GM19468 (cell line): ENCODE results near the gene SUMO3.

ENCODE experiments used
- ATAC-seq: cut with Tn5 transposase; IDR thresholded peaks from one replicate; pipeline ENCODE4 v1.9.1; 2021; ENCODE audit warnings: mild to moderate bottlenecking, moderate library complexity, moderate number of reproducible peaks; ENCODE audit not compliant: unreplicated experiment; ENCODE audit errors: extremely low read depth

Gene SUMO3

DNA sequence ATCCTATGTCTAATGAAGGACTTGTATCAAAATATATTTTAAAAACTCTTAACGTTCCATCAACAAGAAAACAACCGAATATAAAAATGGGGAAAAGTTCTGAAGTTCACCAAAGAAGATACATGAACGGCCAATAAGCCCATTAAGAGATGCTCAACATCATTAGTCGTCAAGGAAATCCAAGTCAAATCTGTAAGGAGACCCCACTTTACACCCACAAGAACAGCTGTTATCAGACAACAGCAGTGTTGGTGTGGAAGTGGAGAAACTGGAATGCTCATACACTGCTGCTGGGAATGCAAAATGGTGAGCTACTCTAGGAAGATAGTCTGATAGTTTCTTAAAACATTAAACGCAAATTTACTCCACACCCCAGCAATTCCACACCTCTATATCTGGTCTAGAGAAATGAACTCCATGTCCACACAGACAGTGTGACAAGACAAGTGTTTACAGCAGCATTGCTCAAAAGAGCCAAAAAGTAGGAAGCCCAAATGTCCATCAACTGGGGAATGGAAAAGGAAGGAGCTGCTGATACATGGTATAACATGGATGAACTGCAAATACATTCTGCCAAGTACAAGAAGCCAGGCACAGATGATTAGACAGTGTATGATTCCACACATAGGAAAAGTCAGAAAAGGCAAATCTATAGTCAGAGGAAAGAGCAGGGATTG, 34.7 kb downstream of the SUMO3 start:
- ATAC-seq: no peak

DNA sequence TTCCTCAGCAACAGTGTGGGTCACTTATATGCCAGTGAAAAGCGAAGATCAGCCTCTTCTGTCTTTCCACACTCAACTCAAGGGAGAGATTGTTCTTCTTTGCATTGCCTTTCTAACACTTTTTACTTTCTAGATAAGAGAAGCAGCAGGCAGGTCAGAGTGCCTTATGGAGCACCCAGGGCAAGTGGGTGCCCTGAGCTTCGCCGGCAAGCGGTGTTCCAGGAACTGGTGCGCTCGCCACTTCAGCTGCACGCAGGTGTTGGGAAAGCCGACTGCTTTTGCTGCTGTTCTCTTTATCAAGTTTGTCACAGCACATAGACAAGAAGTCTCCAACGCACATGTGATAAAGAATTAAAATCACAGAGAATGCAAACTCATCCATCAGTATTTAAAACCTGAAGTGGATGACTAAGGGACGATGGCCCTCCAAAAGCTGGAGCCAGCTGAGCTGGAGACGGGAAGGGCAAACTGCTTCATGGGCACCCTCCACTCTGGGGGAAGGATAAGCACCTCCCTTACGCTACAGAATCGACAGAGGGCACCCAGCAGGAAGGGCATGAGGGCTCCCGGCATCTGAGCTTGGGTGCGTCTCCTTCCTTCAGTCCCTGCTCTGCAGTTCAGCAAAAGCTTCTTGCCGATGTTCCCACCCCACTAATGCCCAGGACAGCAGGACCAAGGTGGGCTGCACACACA, 36.9 kb downstream of the SUMO3 start:
- ATAC-seq: no peak

- ATAC-seq: no peak
Measured at GRCh38 chr21:44780137-44780502, 37.7 kb downstream of the SUMO3 start.

- no peak for ATAC-seq
Measured at GRCh38 chr21:44779417-44780136, 38.3 kb downstream of the SUMO3 start.

- ATAC-seq: no peak
Measured at GRCh38 chr21:44778983-44779382, 38.9 kb downstream of the SUMO3 start.

DNA sequence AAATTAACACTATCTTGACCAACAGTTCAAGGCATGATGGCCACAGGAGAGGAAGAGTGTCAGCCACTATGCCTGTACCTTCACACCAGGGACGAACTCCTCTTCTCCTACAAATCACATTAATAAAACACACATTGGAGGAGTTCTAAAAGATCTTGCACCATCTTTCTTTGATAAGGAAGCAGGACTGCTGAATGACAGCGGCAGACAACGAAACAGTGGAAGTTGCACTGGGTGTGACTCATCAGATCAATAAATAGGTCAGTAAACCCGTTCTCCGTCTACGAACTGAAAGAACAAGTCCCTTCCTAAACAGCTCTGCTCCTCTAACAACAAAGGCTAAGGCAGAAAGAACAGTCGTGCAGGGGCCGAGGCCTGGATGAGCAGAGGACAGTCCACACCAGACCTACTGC, 39.4 kb downstream of the SUMO3 start:
- no peak for ATAC-seq

- no peak for ATAC-seq
Measured at GRCh38 chr21:44778094-44778493, 39.8 kb downstream of the SUMO3 start.

DNA sequence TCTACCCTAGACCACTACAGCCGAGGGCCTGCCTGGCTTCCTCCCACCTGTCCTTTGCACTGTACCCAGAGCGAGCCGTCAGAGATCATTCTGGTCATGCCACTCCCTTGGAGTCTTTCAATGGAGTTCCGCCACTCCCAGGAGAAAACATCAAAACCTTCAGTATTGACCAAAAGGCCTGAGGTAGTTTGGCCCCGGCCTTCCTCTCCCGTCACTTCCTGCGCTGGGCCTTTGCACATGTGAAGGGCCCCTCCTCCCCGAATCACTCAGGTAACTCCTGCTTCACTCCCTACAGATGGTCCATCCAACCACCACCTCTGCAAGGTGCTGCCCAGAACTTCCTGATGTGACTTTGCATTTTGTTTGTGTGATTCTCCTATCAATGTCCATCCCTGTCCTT, 42.9 kb downstream of the SUMO3 start:
- ATAC-seq: no peak

DNA sequence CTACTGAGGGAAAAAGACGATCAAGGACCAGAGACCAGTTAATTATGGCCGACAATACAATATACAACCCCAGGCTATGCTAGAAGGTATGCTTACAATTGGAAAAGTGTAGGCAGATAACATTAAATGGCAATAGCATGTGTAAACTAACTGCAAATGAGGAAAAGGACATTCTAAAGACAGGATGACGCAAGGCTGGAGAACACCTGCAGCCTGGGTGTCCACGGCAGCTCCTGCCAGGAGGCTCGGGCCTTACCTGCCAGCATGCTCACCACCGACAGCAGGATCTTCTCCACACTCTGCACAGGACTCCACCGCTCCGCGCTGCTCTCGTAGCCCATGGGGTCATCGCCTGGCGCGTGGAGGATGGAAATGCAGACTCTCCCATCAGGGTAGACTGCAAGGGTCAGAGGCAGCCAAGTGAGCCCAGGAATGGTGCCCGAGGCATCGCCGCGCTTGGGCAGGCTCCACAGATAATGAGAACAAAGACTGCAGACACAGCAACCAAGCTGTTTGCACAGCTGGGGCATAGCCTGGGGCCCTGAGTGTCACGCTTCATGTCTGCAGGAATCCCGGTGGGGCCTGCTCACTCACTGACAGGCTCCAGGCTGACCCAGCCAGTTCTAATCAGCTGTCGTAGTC, 44.5 kb downstream of the SUMO3 start:
- ATAC-seq: no peak

GRCh38 chr21:44771896-44772525, 45.9 kb downstream of the SUMO3 start:
- ATAC-seq: no peak

DNA sequence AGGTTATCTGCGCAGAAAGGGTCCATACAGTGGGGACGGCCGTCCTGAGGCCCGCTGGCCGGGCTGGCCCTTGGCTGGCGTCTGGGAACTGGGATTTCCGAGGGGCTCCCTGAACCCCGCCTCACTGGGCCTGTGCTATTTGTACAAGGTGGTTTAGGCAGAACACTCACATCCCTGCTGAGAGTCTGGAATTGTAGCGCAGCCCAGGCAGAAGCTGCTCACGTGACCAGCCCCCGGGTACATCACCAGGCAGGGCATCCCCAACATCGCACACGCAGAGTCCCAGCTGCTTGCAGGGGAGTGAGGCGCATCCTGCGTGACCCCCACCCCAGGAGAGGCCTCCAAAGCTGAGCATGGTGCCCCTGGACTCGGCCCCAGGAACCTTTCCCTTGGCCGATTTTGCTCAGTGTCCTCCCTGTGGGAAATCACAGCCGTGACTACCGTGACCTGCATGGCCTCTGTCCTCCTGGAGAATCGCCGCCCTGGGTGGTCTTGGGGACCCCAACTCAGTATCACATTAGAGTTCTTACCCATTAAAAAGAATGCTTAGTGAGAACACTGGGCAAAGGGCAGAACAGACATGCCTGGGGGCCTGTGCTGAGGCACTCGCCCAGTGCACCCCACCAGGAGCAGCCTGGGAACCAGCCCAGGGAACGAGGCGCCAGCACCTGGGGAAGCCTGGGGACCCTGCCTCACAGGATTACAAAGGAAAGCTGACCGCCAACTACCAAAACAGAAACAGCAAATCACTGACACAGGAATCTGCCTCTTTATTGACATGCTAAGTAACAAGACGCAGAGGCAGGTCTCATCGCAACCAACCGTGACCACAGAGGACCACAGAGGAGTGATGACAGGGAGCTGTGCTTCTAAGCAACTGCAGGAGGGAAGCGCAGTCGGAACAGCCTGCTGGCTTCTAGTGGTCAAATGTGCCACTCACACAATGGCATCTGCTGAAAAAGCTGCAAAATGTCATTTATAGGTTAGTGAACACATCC, 49.7 kb downstream of the SUMO3 start:
- no peak for ATAC-seq

DNA sequence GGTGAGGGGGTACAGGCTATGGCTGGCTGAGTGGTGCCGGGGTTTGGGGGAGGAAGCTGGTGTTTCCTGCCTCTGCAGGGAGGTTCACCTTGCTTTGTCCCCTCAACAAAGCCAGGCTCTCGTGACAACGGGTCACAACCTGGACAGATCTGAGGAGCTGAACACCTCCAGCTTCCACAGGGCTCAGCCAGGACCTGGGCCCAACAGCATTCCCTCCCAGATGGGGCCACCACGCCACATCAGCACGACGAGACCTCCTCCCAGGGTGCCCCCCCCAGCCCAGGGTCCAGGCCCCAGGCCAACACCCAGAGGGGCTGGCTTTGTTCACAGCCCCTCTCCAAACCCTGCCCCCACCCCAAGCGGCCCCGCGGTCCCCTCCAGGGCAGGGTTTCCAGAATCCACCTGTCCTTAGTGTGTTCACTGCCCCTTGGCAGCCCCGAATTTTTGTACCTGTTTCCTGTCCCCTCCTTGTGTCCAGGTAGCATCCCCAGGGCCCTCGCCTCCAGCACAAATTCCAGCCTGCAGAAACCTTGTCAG, 51.0 kb downstream of the SUMO3 start:
- ATAC-seq: no peak

DNA sequence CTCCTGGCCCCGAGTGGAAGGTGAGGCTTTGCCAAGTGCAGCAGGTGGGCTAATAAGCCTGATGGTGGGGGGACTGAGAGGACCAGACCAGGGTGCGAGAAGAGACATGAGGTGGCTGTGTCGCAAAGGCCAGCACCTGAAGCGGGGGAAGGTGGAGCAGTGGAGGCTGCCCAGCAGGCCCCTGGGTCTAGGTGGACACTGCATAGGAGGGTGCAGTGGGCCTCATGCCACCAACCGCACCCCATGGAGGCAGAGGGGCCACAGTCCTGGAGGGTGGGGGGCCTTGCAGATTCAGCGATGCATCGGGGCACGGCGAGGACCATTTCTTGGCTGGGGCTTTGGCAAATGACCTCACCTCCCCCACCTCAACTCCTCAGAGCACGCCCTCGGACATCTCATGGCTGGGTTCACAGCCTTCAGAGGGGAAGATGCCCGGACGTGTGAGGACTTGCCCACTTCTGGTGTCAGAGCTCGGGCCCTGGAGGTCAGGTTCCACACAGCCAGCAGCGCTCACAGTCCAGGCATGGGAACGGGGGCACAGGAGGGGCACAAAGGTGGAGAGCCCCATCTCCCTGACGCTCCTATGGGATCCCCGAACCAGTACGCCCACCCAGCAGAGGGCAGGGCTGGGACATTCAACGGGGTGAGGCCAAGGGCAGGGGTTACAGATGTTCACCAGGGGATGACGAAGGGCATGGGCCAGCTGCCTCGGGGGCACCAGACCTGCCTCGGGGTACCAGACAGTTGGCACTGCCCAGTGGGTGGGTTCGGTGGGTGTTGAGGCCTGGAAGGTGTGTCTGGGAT, 51.6 kb downstream of the SUMO3 start:
- no peak for ATAC-seq

GRCh38 chr21:44765231-44766013, 52.4 kb downstream of the SUMO3 start:
- no peak for ATAC-seq

GRCh38 chr21:44764319-44765230, 53.3 kb downstream of the SUMO3 start:
- ATAC-seq: no peak
